ENCODE results near the gene SEMA4A. TPM values are rescaled to one million over a fixed set of nuclear protein-coding genes. Genes with fewer than 3 reads are reported as not detected.
"Not testable (repeated sequence)": the region's sequence is repeated elsewhere in the genome, so short reads cannot be mapped to it uniquely, and the experiment has no call there.

SEMA4A gene
- total RNA-seq, 1 donor from 2014 or later = 0.69 TPM

DNA sequence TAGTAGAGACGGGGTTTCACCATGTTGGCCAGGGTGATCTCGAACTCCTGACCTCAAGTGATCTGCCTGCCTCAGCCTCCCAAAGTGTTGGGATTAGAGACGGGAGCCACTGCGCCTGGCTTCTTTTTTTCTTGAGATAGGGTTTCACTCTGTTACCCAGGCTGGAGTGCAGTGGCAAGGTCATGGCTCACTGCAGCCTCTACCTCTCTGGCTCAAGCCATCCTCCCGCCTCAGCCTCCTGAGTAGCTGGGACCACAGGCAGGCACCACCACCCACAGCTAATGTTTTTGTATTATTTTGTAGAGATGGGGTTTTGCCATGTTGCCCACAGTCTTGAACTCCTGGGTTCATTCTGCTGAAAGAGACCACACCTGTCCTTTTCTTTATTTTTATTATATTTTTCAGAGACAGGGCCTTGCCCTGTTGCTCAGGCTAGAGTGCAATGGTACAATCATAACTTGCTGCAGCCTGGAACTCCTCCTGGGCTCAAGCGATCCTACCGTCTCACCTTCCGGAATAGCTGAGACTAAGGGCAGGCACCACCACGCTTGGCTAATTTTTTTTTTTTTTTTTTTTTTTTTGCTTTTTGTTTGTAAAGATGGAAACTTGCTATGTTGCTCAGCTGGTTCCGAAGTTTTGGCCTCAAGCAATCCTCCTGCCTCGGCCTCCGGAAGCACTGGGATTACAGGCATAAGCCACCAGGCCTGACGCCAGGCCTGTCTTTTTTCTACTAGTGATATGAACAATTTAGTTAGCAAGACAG is 35.8 kb upstream of the SEMA4A start:
- intact Hi-C loops (cut with micrococcal nuclease) = no loop called here
- DNase-seq (no peak), ATAC-seq (no peak)

DNA sequence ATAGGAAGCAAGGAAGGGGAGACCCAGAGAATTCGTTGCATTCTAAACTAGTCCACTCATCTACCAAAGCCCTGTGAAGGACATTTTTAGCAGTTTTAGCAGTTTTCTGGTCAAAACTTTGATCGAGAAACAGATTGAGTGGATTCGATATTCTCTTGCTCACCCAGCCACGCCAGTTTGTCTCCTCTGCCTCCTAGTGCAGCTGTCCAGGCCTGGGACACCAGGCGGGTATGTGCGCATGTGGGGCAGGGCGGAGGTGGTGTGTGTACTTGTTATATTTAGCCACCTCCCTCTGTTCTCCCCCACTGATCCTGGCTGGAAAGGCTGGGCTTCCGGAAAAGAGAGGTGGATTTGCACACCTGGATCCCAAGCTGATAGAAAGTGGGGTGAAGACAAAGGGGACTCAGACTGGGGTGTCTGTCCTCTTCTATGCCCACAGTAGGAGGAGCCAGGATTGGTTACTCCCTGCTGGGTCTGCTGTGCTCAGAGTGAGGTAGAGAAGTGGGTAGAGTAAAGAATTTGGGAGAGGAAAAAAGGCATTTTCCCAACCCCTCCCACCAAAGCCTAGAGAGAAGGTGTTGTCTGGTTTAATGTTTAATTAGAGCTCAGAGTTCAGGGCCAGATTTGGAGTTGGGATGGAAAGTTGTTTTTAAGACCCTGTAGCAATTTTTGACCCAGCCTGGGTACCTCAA is 35.1 kb upstream of the SEMA4A start:
- ATAC-seq (peak; percentile 34), DNase-seq (peak; percentile 78)
- intact Hi-C loops (cut with micrococcal nuclease) = no loop called here

DNA sequence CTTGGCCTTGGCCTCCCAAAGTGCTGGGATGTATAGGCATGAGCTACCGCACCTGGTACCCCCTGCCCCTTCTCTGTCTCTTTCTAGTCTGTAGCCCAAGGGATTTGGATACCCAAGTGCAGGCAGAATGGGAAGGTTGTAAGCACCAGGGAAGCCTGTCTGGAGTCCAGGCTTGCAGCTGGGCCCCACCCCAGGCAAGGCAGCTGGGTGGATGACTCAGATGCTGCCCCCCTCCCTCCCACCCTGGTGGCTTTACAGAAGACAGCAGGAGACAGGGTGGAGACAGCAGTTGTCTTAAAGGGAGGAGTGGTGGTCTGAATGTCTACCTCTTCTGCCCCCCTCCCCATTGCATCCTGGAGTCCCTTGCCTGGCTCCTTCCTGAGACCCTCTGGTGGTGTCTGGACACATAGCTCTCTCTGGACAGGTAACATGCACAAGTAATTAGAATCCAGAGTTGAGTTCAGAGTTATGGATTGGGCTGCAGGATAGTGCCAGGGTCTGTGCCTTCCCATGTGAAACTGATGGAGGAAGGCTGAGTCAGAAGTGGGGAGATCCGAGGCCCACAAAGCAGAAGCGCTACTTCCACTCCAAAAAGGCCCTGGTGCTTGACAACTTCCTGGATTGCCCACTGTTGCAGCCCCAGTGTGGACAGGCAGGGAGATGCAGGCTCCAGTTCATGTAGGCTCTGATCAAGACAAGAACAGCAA is 33.7 kb upstream of the SEMA4A start:
- DNase-seq = peak; percentile 65
- intact Hi-C loops (cut with micrococcal nuclease) = no loop called here

DNA sequence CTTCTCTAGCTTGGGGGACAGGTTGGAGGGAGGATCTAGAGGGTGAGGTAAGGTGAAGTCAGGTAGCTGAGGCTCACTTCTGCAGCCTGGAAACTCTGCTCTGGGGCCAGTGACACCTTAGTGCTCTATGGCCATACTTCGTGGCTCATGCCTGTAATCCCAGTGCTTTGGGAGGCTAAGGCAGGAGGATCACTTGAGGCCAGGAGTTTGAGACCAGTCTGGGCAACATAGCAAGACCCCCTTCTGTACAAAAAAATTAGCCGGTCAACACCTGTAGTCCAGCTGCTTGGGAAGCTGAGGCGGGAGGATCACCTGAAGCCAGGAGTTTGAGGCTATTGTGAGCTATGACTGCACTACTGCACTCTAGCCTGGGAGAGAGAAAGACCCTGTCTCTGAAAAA is 33.1 kb upstream of the SEMA4A start:
- DNase-seq (no peak), ATAC-seq (no peak)
- intact Hi-C loops (cut with micrococcal nuclease) = no loop called here

More for the DNA sequence above, 33.7 kb upstream of the SEMA4A start:
- ATAC-seq = no peak

DNA sequence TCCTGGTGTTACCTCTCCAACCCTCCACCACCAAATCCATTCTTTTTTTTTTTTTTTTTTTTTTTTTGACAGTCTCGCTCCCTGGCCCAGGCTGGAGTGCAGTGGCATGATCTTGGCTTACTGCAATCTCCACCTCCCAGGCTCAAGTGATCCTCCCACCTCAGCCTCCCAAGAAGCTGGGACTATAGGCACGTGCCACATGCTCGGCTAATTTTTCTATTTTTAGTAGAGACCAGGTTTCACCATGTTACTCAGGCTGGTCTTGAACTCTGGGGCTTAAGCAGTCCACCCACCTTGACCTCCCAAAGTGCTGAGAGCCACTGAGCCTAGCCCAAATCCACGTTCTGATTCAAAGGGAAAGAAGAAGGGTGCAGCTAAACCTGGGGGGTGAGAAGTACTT is 32.4 kb upstream of the SEMA4A start:
- ATAC-seq; intact Hi-C loops (cut with micrococcal nuclease); DNase-seq: not testable (repeated sequence)

DNA sequence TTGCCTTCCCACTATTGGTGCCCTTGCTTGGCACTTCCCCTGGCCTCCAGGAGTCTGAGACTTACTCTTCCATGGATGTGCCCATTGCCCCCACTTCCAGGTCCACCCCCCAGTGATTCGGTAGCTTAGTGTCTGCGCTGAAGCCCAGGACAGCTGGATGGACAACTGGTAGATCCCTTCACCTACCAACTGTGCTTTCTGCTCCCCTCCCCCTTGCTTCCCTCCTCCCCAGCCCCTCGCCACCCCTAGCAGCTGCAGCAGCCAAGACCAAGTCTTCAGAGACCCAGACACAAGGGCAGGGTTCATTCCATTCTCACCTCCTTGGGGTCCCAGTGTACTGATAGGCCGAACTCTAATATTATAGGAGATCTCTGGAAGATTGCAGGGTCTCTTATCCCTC is 31.9 kb upstream of the SEMA4A start:
- intact Hi-C loops (cut with micrococcal nuclease) = no loop called here
- no peak for ATAC-seq
- DNase-seq = no peak

DNA sequence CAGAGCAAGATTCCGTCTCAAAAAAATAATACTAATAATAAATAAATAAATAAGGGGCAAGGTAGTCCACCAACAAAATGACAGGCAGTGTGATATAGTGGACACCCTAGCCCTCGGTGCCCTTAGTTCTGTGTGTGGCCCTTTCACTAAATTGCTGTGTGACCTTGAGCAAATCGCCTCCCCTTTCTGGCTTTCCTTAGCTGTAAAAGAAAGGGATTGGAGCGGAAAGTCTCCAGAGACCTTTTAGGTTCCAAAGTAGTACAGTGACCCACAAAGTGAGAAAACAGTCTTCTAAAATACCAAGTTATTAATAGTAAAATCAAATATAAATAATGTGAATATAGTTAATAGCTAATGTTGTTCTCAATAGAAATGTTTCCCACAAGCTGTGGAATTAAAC is 31.3 kb upstream of the SEMA4A start:
- ATAC-seq = no peak
- intact Hi-C loops (cut with micrococcal nuclease) = no loop called here
- no peak for DNase-seq

DNA sequence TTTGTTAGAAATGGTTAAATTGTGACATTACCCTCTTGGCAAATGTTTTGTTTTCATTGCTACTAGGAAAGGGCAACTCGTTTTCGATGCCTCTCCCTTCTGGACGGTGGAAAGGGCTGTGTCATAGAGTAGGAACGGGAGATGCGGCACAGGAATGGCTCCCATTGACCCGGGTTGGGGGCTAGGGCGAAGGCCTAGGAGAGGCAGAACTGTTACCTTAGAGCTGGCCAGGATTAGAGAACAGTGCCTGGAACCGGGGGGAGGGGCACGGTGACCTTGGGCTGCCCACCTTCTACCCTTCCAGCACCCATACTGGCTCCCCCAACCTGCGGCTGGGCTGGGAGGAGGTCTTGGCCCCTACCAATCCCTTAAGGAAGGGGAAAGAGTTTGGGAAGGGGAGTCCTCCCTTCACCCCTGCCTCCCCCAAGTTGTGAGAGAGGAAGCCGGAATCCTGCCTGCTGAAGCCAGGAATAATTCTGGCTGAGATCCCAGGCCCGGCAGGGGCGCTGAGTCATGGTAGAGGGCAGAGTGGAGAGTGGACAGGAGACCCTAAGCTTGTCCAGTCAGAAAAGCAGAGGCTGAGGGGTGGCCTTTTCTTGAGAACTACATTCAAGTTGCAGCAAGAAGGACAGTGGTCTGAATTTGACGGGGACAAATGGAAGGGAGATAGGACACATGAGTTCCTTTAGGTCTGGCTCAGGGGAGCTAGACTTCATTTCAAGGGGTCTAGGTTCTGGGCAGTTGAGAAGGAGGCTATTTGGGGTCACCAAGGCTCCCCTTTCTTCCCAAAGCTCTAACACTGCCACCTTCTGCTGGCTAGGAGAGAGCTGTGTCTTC is 30.6 kb upstream of the SEMA4A start:
- ATAC-seq (peak; percentile 57), DNase-seq (peak; percentile 88)
- intact Hi-C loops (cut with micrococcal nuclease) = no loop called here

DNA sequence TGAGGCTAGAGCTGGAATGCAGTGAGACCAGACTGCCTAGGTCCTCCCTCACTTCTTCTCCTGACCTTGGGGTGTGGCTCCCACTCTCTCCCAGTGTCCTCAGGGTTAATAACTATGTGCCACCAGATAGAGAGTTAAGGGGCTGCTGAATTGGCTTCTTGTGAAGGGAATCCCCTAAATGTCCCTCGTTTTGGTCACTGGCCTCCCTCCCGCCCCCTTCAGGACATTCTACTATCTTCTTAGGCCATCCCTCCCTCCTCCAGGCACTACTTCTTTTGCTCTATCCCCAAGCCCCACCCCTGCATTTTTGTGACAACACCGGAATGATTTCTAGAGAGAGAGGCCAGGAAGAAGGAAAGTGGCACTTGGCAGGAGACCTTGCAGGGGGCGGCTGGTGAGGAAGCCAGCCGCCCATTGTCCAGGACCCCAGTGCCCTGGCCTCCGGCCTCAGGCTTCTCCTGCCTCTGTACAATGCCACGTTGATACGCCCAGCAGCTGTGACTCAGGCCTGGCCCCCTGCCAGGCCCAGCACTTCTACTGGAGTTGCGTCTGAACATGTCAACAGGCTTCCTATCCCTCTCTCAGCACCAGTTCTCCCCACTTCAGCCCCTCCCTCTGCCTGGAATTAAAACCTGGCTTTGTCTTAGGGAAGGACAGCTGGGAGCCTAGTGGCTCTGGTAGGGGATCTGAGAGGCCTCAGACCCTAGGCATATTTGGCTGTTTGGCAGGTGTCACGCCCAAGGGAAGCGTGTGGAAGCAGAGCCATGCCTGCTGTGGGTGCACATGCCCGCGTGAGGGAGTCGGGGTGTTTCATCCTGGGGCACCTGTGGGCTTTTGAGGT is 29.8 kb upstream of the SEMA4A start:
- ATAC-seq = peak; percentile 79

DNA sequence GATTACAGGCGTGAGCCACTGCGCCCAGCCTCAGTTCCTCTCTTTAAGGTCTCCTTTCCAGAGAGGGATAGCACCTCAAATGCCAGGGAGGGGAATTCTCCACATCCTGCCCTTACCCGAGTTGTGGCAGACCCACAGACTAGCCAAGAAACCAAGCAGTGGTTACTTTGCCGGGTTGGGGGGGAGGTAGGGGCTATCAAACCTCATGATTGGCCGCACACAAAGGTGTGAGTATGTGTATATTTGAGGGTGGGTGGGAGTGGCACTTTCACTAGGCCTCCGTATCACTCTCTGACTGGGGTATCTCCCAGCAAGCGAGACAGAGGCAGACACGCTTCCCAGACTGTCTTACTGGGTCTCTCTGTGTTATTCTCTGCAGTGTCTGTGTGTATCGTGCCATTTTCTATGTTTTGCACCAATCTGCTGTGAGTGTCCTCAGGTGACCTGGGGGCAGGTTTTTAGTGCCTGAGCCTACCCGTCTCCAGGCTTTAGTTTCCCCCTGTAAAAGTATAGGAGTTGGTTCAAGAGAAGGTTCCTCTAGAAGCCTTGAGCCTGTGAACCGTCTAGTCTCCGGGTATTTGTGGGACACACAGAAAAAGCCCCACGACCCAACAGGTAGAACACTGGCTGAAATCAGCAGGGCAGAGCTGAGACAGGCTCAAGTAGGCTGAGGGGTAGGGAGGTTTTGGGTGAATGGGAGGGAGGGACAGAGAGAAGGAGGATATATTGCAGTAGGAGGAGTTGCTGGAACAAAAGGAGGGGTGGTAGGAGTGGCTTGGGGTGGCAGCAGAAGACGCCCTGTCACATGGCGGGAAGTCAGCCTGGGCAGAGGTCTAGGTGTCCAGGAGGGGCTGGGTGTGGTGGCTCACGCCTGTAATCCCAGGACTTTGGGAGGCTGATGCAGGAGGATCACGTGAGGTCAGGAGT is 28.6 kb upstream of the SEMA4A start:
- peak; percentile 2 for ATAC-seq
- intact Hi-C loops (cut with micrococcal nuclease) = no loop called here
- peak; percentile 63 for DNase-seq

More for the DNA sequence above, 29.8 kb upstream of the SEMA4A start:
- DNase-seq = peak; percentile 98
- intact Hi-C loops (cut with micrococcal nuclease) = no loop called here

DNA sequence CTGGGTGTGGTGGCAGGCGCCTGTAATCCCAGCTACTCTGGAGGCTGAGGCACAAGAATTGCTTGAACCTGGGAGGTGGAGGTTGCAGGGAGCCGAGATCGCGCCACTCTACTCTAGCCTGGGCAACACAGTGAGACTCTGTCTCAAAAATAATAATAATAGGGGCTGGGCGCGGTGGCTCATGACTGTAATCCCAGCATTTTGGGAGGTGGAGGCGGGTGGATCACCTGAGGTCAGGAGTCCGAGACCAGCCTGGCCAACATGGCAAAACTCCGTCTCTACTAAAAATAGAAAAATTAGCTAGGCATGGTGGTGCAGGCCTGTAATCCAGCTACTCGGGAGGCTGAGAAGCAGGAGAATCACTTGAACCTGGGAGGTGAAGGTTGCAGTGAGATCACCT is 27.8 kb upstream of the SEMA4A start:
- intact Hi-C loops (cut with micrococcal nuclease); ATAC-seq; DNase-seq: not testable (repeated sequence)

DNA sequence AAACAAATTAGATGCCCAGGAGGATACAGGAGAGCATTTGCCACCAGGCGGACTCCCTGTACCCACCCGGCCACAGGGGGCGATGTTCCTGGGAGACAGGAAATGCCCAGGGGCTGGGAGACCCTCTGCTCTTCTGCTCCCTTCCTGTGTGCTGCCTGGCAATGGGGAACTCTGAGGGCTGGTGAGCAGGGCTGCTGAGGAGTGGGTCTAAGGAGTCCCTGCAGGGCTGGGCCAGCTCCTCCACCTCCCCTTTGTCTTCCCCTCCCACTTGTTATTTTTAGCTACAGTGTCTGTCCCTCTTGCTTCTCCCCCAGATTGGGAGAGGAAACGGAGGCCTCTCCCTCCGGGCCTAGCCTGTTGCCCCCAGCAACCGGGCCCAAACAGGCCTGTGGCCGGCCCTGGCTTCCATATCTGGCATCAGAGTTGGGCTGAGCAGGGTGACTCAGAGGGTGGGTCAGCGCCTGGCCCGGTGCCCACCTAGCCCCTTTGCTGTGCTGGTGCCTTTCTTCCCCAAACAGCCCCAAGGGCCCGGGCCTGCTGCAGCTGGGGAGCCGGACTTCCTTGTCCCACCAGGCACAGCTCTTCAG is 27.2 kb upstream of the SEMA4A start:
- ATAC-seq (peak; percentile 51), DNase-seq (peak; percentile 95)
- intact Hi-C loops (cut with micrococcal nuclease) = no loop called here

DNA sequence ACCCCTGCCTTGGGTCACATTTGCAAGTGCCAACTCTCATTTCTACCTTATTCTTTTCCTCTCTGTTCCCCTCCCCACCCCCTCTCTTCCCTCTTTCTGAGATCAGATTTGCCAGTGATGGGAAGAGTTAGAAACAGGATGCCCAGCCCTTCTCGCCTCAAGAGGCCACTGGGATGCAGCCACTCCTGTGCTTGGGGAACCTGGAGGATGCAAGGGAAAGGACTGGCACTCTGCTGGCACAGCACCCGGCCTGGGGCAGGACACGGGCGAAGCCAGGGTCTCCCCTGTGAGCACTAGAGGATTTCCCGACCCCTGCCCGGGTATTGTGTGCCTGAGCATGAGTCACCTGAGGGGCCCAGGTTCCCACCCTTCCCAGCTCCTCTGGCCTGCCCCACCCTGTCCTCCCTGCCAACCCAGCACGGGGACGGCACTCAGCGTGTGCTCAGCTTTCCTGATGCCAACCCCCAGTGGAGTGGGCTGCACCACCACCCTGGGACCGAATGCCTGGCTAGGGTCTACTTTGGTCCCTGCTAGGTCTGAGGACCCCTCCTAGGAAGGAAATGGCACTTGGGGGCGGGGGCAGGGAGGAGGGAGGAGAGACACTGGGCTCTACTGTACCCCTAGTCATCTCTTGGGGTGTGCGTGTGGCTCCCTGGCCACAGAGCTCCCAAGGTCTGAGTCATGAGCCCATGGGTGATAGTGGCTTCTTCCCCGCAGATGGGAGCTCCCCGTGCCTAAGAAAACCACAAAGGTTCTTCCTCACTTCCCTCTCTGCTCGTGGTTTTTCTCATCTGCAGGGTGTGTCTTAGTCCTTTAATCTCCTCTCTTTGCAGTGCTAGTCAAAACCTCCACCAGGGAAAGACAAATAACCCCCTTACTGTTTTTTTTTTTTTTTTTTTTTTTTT is 26.5 kb upstream of the SEMA4A start:
- intact Hi-C loops (cut with micrococcal nuclease) = no loop called here
- DNase-seq (peak; percentile 59), ATAC-seq (no peak)

DNA sequence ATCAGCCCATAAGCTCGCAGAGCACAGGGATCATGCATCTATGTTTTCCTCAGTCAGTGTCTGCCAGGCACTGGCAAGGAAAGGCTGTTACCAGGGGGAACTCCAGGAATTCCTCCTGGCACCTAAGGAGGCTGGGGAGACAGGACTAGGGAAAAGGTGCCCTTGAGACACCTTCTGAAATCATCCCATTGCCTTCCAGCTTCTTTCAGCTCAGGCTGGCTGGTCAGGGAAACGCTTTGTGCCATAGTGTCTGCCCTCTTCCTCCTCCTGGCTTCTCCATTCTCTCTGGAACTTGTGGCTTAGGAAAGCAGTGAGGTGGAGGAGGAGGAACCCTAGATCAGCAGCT is 25.1 kb upstream of the SEMA4A start:
- intact Hi-C loops (cut with micrococcal nuclease) = no loop called here
- ATAC-seq = no peak
- DNase-seq = no peak

DNA sequence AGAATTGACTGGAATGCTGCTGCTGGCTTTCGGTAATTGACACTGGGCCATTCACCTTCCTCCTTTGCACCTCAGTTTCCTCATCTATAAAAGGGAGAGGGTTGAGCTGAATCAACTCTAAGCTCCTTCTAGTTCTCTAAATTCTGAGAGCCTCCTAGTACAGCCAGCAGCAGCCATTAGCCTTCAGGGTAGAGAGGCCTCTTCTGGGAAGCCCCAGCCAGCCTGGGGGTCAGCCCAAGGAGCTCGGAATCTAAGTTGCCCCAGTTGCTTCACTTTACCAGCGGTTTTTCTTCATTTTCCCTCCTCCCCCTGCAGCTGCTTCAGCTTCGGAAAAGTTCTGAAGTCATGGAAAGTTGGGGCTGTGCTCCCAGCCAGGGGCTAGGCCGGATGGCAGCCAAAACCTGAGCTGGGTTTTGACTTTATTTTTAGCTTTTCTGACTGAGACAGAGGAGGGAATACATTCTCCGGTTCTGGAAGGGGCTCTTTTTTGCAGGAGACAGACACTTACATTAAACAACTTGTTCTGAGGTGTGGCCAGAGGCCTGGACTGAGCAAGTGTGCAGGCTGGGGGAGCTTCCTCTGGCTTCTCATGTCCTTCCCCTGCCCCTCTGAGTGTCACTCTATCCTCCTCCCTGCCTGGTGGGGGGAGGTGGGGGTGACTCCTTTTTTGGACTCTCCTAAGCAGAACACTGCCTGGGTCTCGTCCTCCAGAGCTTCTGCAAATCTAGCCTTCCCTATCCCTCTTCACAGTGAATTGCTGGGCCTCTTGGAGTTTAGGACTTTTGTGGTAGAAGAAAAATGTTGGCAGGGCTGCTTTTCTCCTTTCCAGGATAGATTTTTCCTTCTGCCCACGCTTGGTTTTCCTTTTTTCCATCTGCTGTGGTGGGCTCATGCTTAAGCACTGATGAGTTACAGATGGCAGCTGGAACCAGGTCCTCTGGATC is 24.5 kb upstream of the SEMA4A start:
- DNase-seq (peak; percentile 70), ATAC-seq (peak; percentile 38)
- intact Hi-C loops (cut with micrococcal nuclease) = no loop called here
